ENCODE results near the gene HDGFL2. TPM values are rescaled to one million over a fixed set of nuclear protein-coding genes. Genes with fewer than 3 reads are reported as not detected.

The HDGFL2 gene
- total RNA-seq, 1 experiment from 2014 or later, result 65.9 TPM

Other genes starting within 250 kb of the HDGFL2 start
- 0.11 TPM in 1 of 2 replicates, not detected in the other for gene EBI3, start 242.8 kb upstream of the HDGFL2 start, total RNA-seq (2014; rRNA removed)
- 16.8 and 24.2 TPM in 2 replicates for gene YJU2, start 225.2 kb upstream of the HDGFL2 start, total RNA-seq (2014; rRNA removed)
- gene SHD, start 193.0 kb upstream of the HDGFL2 start, total RNA-seq (2014; rRNA removed), result 39.4 and 122 TPM in 2 replicates
- gene TMIGD2, start 169.9 kb upstream of the HDGFL2 start, total RNA-seq (2014; rRNA removed), result not detected in 2 replicates
- 11.7 and 13.8 TPM in 2 replicates for gene FSD1, start 167.7 kb upstream of the HDGFL2 start, total RNA-seq (2014; rRNA removed)
- gene STAP2, start 133.5 kb upstream of the HDGFL2 start, total RNA-seq (2014; rRNA removed), result 1.1 and 2.9 TPM in 2 replicates
- gene MPND, start 128.7 kb upstream of the HDGFL2 start, total RNA-seq (2014; rRNA removed), result 1.2 and 5.1 TPM in 2 replicates
- gene SH3GL1, start 71.8 kb upstream of the HDGFL2 start, total RNA-seq (2014; rRNA removed), result 208 and 261 TPM in 2 replicates
- gene CHAF1A, start 69.7 kb upstream of the HDGFL2 start, total RNA-seq (2014; rRNA removed), result 36.5 and 51.9 TPM in 2 replicates
- gene UBXN6, start 14.5 kb upstream of the HDGFL2 start, total RNA-seq (2014; rRNA removed), result 71.9 and 85.3 TPM in 2 replicates
- gene PLIN4, start 46.2 kb downstream of the HDGFL2 start, total RNA-seq (2014; rRNA removed), result under 0.01 TPM in 1 of 2 replicates, not detected in the other
- 0.06 TPM in 1 of 2 replicates, not detected in the other for gene PLIN5, start 62.9 kb downstream of the HDGFL2 start, total RNA-seq (2014; rRNA removed)
- gene LRG1, start 67.7 kb downstream of the HDGFL2 start, total RNA-seq (2014; rRNA removed), result 0.13 TPM in 1 of 2 replicates, not detected in the other
- gene SEMA6B, start 87.4 kb downstream of the HDGFL2 start, total RNA-seq (2014; rRNA removed), result 9.7 and 30.7 TPM in 2 replicates
- gene TNFAIP8L1, start 167.2 kb downstream of the HDGFL2 start, total RNA-seq (2014; rRNA removed), result 9.2 and 11.4 TPM in 2 replicates
- gene MYDGF, start 198.0 kb downstream of the HDGFL2 start, total RNA-seq (2014; rRNA removed), result 151 and 161 TPM in 2 replicates